Caco-2 (cell line): ENCODE data around the gene CRYM. TPM values are rescaled to one million over a fixed set of nuclear protein-coding genes. Genes with fewer than 3 reads are reported as not detected.
"Not testable (repeated sequence)": the region's sequence is repeated elsewhere in the genome, so short reads cannot be mapped to it uniquely, and the experiment has no call there.

Source experiments
- BruUV-seq: library from RNA; stranded (reverse); fragments of 400-500 nt; replicated peaks from 2 replicates; lab custom pipeline; 2021; lab: Mats Ljungman, UMichigan
- CTCF ChIA-PET: fragments of 300-600 bp; sonication (Branson Sonifier 250); formaldehyde crosslinking; loops from one replicate; lab custom pipeline; 2022; ENCODE audit warnings: antibody characterized with exemption; lab: Charles Lee
- POLR2A ChIA-PET: fragments of 300-600 bp; sonication (Branson Sonifier 250); formaldehyde crosslinking; loops from one replicate; lab custom pipeline; 2022; ENCODE audit warnings: antibody characterized with exemption; lab: Charles Lee
- DNase-seq, 2 experiments: peaks; one replicate each; pipeline versions ENCODE4 v3.0.0 to v3.0.0-alpha.2; 2020 to 2022
- H3K27me3 ChIP-seq: replicated peaks from 2 replicates; pipeline ENCODE4 v1.6.0; 2011; ENCODE audit warnings: low read length; ENCODE audit not compliant: control insufficient read depth, insufficient read depth
- H3K36me3 ChIP-seq: 2 replicates; pipeline ENCODE4 v1.5.1; 2011; ENCODE audit warnings: low read length; ENCODE audit not compliant: control insufficient read depth, insufficient read depth
- H3K4me1 ChIP-seq: fragments of 250-450 bp; sonication (Bioruptor Pico); 2 replicates; pipeline ENCODE4 v1.5.1; 2020; ENCODE audit warnings: mild to moderate bottlenecking
- H3K4me3 ChIP-seq: 2 replicates; pipeline ENCODE4 v1.5.1; 2011; ENCODE audit warnings: low read depth, mild to moderate bottlenecking, control low read depth, low read length
- H3K9me3 ChIP-seq: fragments of 250-450 bp; sonication (Bioruptor Pico); 2 replicates; pipeline ENCODE4 v1.5.1; 2020; ENCODE audit warnings: mild to moderate bottlenecking, moderate library complexity
- H3K27ac Mint-ChIP-seq: one replicate; pipeline ENCODE4 v1.8.0; 2022; ENCODE audit warnings: mixed read lengths; ENCODE audit not compliant: unreplicated experiment
- H3K27me3 Mint-ChIP-seq: one replicate; pipeline ENCODE4 v1.8.0; 2022; ENCODE audit warnings: mixed read lengths; ENCODE audit not compliant: insufficient read depth, unreplicated experiment
- H3K36me3 Mint-ChIP-seq: one replicate; pipeline ENCODE4 v1.8.0; 2022; ENCODE audit warnings: mild to moderate bottlenecking, mixed read lengths; ENCODE audit not compliant: insufficient read depth, unreplicated experiment
- H3K4me1 Mint-ChIP-seq: one replicate; pipeline ENCODE4 v1.8.0; 2022; ENCODE audit warnings: low read depth, mixed read lengths; ENCODE audit not compliant: unreplicated experiment
- H3K4me3 Mint-ChIP-seq: one replicate; pipeline ENCODE4 v1.8.0; 2022; ENCODE audit warnings: mild to moderate bottlenecking, moderate library complexity, mixed read lengths; ENCODE audit not compliant: unreplicated experiment
- H3K9me3 Mint-ChIP-seq: one replicate; pipeline ENCODE4 v1.8.0; 2022; ENCODE audit warnings: mixed read lengths; ENCODE audit not compliant: unreplicated experiment
- CTCF ChIP-seq, 2 experiments: fragments of 200-600 bp in 1 of 2; IDR thresholded peaks; 1 replicate in 1 of 2; 2 replicates in 1 of 2; pipeline versions ENCODE4 v1.5.1 to v1.8.0; 2011 to 2022; ENCODE audit warnings: antibody characterized with exemption in 1 of 2, control low read depth in 1 of 2, inconsistent platforms in 1 of 2, low read depth in 1 of 2, low read length in 1 of 2, mild to moderate bottlenecking in 1 of 2, moderate library complexity in 1 of 2; ENCODE audit not compliant: insufficient read depth in 1 of 2, severe bottlenecking in 1 of 2, unreplicated experiment in 1 of 2
- intact Hi-C: fragments of 100-400 bp; cut with micrococcal nuclease; formaldehyde crosslinking; loops from one replicate; pipeline ENCODE4 v1.10.0; 2022; ENCODE audit not compliant: unreplicated experiment
- total RNA-seq: library from RNA; stranded (reverse); gene quantifications from 2 replicates; pipeline ENCODE4 v1.2.3, GENCODE V29; 2022

The CRYM gene
- total RNA-seq, 1 experiment from 2014 or later, result not detected

DNA sequence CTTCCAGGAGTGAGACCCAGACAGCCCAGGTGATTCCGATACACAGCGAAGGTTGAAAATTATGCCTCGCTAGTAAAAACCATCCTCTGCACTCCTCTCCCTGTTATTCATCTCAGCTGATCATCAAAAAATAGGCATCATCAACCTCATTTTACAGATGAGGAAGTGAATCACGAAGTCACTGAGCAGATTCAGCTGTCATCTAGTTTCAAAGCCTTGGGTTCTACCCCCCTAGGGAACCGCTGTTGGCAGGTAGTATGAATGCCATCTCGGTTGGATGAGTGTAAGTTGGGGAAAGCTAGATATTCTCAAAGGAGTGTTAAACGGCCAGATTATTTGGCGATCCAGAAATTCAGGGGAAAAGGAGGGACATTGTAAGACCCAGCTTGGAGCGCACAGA lies 2.0 kb downstream of the CRYM start:
- H3K27me3 ChIP-seq, result no peaks in the 10 kb centered on the region
- no peak for DNase-seq
- H3K4me1 ChIP-seq, result no peaks in the 10 kb centered on the region
- H3K36me3 ChIP-seq, result no peaks in the 10 kb centered on the region
- H3K4me1 Mint-ChIP-seq, result no peaks in the 10 kb centered on the region
- ChIA-PET POLR2A (no interaction called here), CTCF (interaction anchor here (1.2 to 2.3 kb wide), 2 partner anchors 25 to 119 kb away, joined by 3 to 10 read pairs; no protein-coding TSS in a partner anchor)
- H3K27ac Mint-ChIP-seq, result no peak overlapping the region
- no peak overlapping the region for H3K4me3 ChIP-seq
- no TSS peak for BruUV-seq
- no peaks in the 10 kb centered on the region for H3K9me3 ChIP-seq
- peaks cover 6% of the 10 kb centered on the region for H3K27me3 Mint-ChIP-seq
- no peak for TF ChIP-seq CTCF (IDR thresholded peaks at IDR 0.05; ENCODE audit: insufficient read depth in 1 of 2, low read depth in 1 of 2, low read length in 1 of 2, severe bottlenecking in 1 of 2, unreplicated experiment in 1 of 2)
- no peaks in the 10 kb centered on the region for H3K9me3 Mint-ChIP-seq
- intact Hi-C loops, result loop anchor here (5.0 kb wide), 1 partner anchor 74 kb away; no protein-coding TSS in a partner anchor
- H3K36me3 Mint-ChIP-seq, result no peaks in the 10 kb centered on the region
- H3K4me3 Mint-ChIP-seq, result no peak overlapping the region

GRCh38 chr16:21275529-21275928 lies 2.6 kb downstream of the CRYM start:
- H3K27ac Mint-ChIP-seq, result no peak overlapping the region
- DNase-seq, result no peak
- POLR2A ChIA-PET, result no interaction called here
- no peak overlapping the region for H3K4me3 Mint-ChIP-seq
- no peaks in the 10 kb centered on the region for H3K36me3 ChIP-seq
- no TSS peak for BruUV-seq
- H3K27me3 ChIP-seq, result no peaks in the 10 kb centered on the region
- H3K27me3 Mint-ChIP-seq, result peaks cover 6% of the 10 kb centered on the region
- H3K9me3 Mint-ChIP-seq, result no peaks in the 10 kb centered on the region
- H3K4me1 ChIP-seq, result no peaks in the 10 kb centered on the region
- CTCF ChIA-PET, result interaction anchor here (0.7 kb wide), 1 partner anchor 119 kb away, joined by 3 read pairs; no protein-coding TSS in a partner anchor
- H3K4me3 ChIP-seq, result no peak overlapping the region
- H3K4me1 Mint-ChIP-seq, result no peaks in the 10 kb centered on the region
- no peaks in the 10 kb centered on the region for H3K36me3 Mint-ChIP-seq
- no peak for TF ChIP-seq CTCF (IDR thresholded peaks at IDR 0.05; ENCODE audit: insufficient read depth in 1 of 2, low read depth in 1 of 2, low read length in 1 of 2, severe bottlenecking in 1 of 2, unreplicated experiment in 1 of 2)
- H3K9me3 ChIP-seq, result no peaks in the 10 kb centered on the region
- intact Hi-C loops, result loop anchor here (5.0 kb wide), 1 partner anchor 73 kb away; no protein-coding TSS in a partner anchor

GRCh38 chr16:21274172-21274726 lies 3.8 kb downstream of the CRYM start:
- H3K27ac Mint-ChIP-seq, result no peak overlapping the region

GRCh38 chr16:21272763-21273162 lies 5.3 kb downstream of the CRYM start:
- DNase-seq, H3K27ac Mint-ChIP-seq, intact Hi-C loops, H3K36me3 ChIP-seq, H3K4me1 ChIP-seq, H3K36me3 Mint-ChIP-seq, H3K27me3 Mint-ChIP-seq, H3K9me3 ChIP-seq, H3K4me3 ChIP-seq, BruUV-seq, H3K4me1 Mint-ChIP-seq, H3K9me3 Mint-ChIP-seq, POLR2A ChIA-PET, H3K4me3 Mint-ChIP-seq, H3K27me3 ChIP-seq: not testable (repeated sequence)
- CTCF ChIA-PET, result interaction anchor here (0.7 to 0.8 kb wide), 2 partner anchors 116 to 347 kb away, joined by 3 to 5 read pairs; no protein-coding TSS in a partner anchor

More at GRCh38 chr16:21274172-21274726, 3.8 kb downstream of the CRYM start:
- Mint-ChIP-seq H3K4me1 (no peaks in the 10 kb centered on the region), H3K9me3 (no peaks in the 10 kb centered on the region), H3K4me3 (no peak overlapping the region), H3K27me3 (peaks cover 4% of the 10 kb centered on the region), H3K36me3 (no peaks in the 10 kb centered on the region)
- Histone ChIP-seq H3K36me3 (no peaks in the 10 kb centered on the region), H3K27me3 (no peaks in the 10 kb centered on the region), H3K9me3 (no peaks in the 10 kb centered on the region), H3K4me1 (no peaks in the 10 kb centered on the region), H3K4me3 (no peak overlapping the region)
- intact Hi-C loops, result no loop called here
- BruUV-seq, result no TSS peak
- ChIA-PET CTCF (no interaction called here), POLR2A (no interaction called here)
- DNase-seq, result no peak
- TF ChIP-seq CTCF (IDR thresholded peaks at IDR 0.05; ENCODE audit: insufficient read depth in 1 of 2, low read depth in 1 of 2, low read length in 1 of 2, severe bottlenecking in 1 of 2, unreplicated experiment in 1 of 2), result no peak
